HepG2 (cell line): Measurements from ENCODE around the gene PPP2R5C.

Experiments
- FOXK1 ChIP-seq: sonication (generic); formaldehyde crosslinking; IDR thresholded peaks from 2 replicates; pipeline ENCODE4 v1.4.0; 2020; ENCODE audit warnings: low read depth, missing genetic modification reagents, borderline replicate concordance
- TF ChIP-seq, protein P1 (sequence below): IDR thresholded peaks from 2 replicates; pipeline ENCODE4 v1.6.1; 2012; ENCODE audit warnings: low read depth, low read length, improper control_type of control experiment
- TF ChIP-seq, protein P2 (sequence below): IDR thresholded peaks from 2 replicates; pipeline ENCODE4 v1.4.0; 2020; ENCODE audit warnings: mild to moderate bottlenecking, missing genetic modification reagents
- TF ChIP-seq, protein P3 (sequence below): sonication (generic); formaldehyde crosslinking; IDR thresholded peaks from 2 replicates; pipeline ENCODE4 v1.5.0; 2020; ENCODE audit warnings: mild to moderate bottlenecking, missing genetic modification reagents, moderate library complexity
- TF ChIP-seq, protein P4 (sequence below): sonication (generic); formaldehyde crosslinking; IDR thresholded peaks from 2 replicates; pipeline ENCODE4 v1.4.0; 2020; ENCODE audit warnings: mild to moderate bottlenecking, missing genetic modification reagents

DNA sequence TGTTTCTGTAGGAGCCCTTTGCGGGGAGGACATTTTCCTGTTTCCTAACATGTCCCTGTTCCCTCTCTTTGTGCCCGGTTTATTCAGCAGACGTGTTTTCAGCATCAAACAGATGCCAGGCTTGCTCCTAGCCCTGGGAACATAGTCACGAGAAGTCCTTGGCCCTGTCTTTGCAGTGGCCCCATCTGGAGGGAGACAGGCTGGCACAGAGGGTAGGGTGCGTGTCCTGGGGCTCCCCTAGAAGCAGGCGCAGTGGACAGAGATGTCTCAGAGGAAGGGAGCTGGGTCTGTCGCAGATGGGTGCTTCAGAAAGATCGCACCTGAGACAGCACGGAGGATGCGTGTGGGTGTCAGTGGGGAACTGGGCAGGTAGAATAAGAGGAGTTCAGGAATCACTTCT is 127.9 kb downstream of the PPP2R5C start:
- TF ChIP-seq, protein P1, sequence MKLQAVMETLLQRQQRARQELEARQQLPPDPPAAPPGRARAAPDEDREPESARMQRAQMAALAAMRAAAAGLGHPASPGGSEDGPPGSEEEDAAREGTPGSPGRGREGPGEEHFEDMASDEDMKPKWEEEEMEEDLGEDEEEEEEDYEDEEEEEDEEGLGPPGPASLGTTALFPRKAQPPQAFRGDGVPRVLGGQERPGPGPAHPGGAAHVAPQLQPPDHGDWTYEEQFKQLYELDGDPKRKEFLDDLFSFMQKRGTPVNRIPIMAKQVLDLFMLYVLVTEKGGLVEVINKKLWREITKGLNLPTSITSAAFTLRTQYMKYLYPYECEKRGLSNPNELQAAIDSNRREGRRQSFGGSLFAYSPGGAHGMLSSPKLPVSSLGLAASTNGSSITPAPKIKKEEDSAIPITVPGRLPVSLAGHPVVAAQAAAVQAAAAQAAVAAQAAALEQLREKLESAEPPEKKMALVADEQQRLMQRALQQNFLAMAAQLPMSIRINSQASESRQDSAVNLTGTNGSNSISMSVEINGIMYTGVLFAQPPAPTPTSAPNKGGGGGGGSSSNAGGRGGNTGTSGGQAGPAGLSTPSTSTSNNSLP = no peak
- no peak for TF ChIP-seq FOXK1 (CRISPR knock-in tag)
- TF ChIP-seq, protein P2, sequence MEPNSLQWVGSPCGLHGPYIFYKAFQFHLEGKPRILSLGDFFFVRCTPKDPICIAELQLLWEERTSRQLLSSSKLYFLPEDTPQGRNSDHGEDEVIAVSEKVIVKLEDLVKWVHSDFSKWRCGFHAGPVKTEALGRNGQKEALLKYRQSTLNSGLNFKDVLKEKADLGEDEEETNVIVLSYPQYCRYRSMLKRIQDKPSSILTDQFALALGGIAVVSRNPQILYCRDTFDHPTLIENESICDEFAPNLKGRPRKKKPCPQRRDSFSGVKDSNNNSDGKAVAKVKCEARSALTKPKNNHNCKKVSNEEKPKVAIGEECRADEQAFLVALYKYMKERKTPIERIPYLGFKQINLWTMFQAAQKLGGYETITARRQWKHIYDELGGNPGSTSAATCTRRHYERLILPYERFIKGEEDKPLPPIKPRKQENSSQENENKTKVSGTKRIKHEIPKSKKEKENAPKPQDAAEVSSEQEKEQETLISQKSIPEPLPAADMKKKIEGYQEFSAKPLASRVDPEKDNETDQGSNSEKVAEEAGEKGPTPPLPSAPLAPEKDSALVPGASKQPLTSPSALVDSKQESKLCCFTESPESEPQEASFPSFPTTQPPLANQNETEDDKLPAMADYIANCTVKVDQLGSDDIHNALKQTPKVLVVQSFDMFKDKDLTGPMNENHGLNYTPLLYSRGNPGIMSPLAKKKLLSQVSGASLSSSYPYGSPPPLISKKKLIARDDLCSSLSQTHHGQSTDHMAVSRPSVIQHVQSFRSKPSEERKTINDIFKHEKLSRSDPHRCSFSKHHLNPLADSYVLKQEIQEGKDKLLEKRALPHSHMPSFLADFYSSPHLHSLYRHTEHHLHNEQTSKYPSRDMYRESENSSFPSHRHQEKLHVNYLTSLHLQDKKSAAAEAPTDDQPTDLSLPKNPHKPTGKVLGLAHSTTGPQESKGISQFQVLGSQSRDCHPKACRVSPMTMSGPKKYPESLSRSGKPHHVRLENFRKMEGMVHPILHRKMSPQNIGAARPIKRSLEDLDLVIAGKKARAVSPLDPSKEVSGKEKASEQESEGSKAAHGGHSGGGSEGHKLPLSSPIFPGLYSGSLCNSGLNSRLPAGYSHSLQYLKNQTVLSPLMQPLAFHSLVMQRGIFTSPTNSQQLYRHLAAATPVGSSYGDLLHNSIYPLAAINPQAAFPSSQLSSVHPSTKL = no peak
- TF ChIP-seq, protein P3, sequence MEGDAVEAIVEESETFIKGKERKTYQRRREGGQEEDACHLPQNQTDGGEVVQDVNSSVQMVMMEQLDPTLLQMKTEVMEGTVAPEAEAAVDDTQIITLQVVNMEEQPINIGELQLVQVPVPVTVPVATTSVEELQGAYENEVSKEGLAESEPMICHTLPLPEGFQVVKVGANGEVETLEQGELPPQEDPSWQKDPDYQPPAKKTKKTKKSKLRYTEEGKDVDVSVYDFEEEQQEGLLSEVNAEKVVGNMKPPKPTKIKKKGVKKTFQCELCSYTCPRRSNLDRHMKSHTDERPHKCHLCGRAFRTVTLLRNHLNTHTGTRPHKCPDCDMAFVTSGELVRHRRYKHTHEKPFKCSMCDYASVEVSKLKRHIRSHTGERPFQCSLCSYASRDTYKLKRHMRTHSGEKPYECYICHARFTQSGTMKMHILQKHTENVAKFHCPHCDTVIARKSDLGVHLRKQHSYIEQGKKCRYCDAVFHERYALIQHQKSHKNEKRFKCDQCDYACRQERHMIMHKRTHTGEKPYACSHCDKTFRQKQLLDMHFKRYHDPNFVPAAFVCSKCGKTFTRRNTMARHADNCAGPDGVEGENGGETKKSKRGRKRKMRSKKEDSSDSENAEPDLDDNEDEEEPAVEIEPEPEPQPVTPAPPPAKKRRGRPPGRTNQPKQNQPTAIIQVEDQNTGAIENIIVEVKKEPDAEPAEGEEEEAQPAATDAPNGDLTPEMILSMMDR (CRISPR knock-in tag) = no peak
- TF ChIP-seq, protein P4, sequence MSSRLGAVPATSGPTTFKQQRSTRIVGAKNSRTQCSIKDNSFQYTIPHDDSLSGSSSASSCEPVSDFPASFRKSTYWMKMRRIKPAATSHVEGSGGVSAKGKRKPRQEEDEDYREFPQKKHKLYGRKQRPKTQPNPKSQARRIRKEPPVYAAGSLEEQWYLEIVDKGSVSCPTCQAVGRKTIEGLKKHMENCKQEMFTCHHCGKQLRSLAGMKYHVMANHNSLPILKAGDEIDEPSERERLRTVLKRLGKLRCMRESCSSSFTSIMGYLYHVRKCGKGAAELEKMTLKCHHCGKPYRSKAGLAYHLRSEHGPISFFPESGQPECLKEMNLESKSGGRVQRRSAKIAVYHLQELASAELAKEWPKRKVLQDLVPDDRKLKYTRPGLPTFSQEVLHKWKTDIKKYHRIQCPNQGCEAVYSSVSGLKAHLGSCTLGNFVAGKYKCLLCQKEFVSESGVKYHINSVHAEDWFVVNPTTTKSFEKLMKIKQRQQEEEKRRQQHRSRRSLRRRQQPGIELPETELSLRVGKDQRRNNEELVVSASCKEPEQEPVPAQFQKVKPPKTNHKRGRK (CRISPR knock-in tag) = no peak
